Fibroblast of upper back skin (primary cell): ENCODE measurements around the gene RAD21L1.
A peak's percentile ranks its signal among the peaks of the same experiment; 100 is the strongest.

ENCODE experiments used
- DNase-seq: peaks from one replicate; pipeline ENCODE4 v3.0.0-alpha.2; 2013

RAD21L1 gene

GRCh38 chr20:1297486-1297885 lies 71.6 kb downstream of the RAD21L1 start:
- no peak for DNase-seq

- no peak for DNase-seq
Observed at GRCh38 chr20:1298166-1298565, 72.3 kb downstream of the RAD21L1 start.

- no peak for DNase-seq
Observed at GRCh38 chr20:1298888-1299511, 73.2 kb downstream of the RAD21L1 start.

DNA sequence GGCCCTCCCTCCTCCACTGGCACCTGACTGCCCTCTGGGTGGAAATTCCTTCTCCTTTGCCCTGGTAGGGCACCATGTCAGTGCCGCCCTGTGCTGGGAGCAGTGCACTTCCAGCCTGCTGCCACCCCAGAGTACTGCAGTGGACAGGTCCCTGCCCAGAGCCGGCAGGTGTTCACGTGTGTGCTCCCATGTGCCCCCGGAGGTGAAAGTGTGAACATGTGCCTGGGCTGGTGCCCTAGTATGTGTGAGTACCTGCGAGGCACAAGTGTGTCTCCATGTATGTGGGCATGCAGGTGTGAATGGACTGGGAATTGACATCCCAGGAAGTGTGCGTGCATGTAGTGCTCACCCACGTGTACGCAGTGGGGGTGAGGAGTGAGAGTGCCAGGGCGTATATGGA lies 73.7 kb downstream of the RAD21L1 start:
- DNase-seq: no peak

DNA sequence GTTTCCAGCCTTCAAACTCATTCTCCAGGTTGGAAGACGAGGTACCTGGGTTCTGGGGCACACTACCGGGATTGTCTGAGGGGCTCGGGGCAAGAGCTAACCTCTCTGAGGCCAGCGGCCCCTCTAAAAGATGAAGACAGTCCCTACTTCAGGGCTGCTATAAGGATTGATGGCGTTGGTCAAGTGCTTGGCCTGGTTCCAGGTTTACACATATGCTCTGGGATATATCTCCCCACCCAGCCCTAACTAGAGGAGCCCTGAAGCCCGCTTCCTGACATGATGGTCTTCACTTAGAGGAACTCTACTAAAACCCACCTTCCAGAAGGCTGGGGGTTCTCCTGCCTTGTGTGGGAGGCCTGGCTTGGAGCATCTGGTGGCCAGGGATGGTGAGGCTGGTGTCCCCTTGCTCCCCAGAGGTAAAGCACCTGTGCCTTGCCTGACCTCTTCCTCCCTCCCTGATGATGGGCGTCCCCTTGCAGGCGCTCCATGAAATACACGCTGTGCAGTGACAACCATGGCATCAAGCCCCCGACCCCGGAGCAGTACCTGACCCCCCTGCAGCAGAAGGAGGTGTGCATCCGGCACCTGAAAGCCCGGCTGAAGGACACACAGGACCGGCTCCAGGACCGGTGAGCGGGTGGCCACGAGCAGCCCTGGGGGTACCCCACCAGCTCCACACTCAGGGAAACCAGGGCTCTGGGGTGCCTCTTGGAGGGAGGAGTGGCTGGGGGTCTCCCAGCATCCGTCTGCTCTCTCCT lies 74.4 kb downstream of the RAD21L1 start:
- DNase-seq: no peak

GRCh38 chr20:1301031-1301529 lies 75.2 kb downstream of the RAD21L1 start:
- DNase-seq: peak; percentile 65

GRCh38 chr20:1302685-1303541 lies 77.1 kb downstream of the RAD21L1 start:
- DNase-seq: no peak

GRCh38 chr20:1304710-1305515 lies 79.1 kb downstream of the RAD21L1 start:
- DNase-seq: no peak
